ENCODE measurements around the gene PPARG. TPM values are rescaled to one million over a fixed set of nuclear protein-coding genes. Genes with fewer than 3 reads are reported as not detected.

PPARG gene
- total and polyA plus RNA-seq, 2 of the 13 experiments (the other 11 are each of a cell fraction or from before 2014, with no cell fraction given), result 13.9 to 58.3 TPM

DNA sequence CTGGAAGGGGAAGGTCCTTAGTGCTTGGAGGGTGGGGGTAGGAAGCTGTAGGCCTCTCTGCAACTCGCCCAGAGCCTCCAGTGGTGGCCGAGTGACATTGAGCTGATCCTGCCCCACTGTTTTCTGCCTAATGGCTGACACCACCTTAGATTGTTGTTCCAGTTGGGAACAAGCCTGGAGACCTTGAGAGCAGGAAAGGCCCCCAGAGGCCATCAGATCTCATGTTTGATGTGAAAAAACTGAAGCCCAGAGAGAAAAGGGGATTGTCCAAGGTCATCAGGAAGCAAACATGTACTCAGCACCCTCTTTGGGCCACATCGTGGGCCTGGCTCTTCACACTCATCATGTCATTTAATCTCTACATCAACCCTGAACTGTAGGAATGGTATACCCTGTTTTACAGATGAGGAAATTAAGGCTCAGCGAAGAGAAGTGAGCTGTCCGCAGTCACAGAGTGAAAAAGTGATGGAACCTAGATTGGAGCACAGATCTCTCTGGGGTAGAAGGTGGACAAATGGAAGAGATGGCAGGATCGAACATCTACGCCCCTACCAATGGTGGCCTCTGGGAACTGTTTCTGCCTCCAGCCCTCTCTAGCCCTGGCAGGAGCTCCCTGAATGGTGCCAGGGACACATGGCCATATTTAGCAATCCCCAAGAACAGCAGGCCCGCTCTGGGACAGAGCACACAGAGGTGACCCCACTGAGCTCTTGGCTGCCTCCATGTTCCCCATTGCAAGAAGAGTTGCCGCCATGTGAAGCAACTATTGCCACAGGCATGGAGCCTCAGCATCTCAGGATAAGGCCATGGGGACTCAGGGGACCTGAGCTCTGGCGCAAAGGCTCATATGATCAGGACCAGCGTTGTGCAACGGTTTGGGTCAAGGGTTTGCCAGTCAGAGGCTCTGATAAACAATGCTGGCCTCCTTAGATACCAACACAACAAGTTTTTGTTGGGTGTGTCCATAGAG, 163.8 kb downstream of the PPARG start (continued):
- TF ChIP-seq BCLAF1 (IDR thresholded peaks at IDR 0.05), result no peak
- TF ChIP-seq ZNF576 (CRISPR knock-in tag; IDR thresholded peaks at IDR 0.05), result no peak
- TF ChIP-seq ZNF275 (CRISPR knock-in tag; IDR thresholded peaks at IDR 0.05; ENCODE audit: borderline replicate concordance), result no peak
- no peak for TF ChIP-seq RARG (CRISPR knock-in tag; IDR thresholded peaks at IDR 0.05; ENCODE audit: low read depth)
- no peak for TF ChIP-seq NR0B2 (CRISPR knock-in tag; IDR thresholded peaks at IDR 0.05)
- TF ChIP-seq RBM39 (IDR thresholded peaks at IDR 0.05; ENCODE audit: low read depth, low read length, poor library complexity, severe bottlenecking), result no peak
- no peak for TF ChIP-seq SRF (IDR thresholded peaks at IDR 0.05; ENCODE audit: low read depth, low read length)
- TF ChIP-seq, protein P1, sequence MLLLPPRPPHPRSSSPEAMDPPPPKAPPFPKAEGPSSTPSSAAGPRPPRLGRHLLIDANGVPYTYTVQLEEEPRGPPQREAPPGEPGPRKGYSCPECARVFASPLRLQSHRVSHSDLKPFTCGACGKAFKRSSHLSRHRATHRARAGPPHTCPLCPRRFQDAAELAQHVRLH (CRISPR knock-in tag; IDR thresholded peaks at IDR 0.05; ENCODE audit: borderline replicate concordance, low read depth), result peak; percentile 36
- no peak for TF ChIP-seq MXD1 (CRISPR knock-in tag; IDR thresholded peaks at IDR 0.05)
- TF ChIP-seq AHDC1 (CRISPR knock-in tag; IDR thresholded peaks at IDR 0.05; ENCODE audit: borderline replicate concordance), result peak; percentile 82; the same call in 1 of the 2 replicates
- peak; percentile 34 for TF ChIP-seq RAD21 (CRISPR knock-in tag; IDR thresholded peaks at IDR 0.05)
- no peak for TF ChIP-seq ZNF749 (CRISPR knock-in tag; IDR thresholded peaks at IDR 0.05; ENCODE audit: borderline replicate concordance)

All from HepG2 (cell line).